ENCODE data around the gene PDF. TPM values are rescaled to one million over a fixed set of nuclear protein-coding genes. Genes with fewer than 3 reads are reported as not detected.
A peak's percentile ranks its signal among the peaks of the same experiment; 100 is the strongest.

The PDF gene
- total and polyA plus RNA-seq, 2 of the 13 experiments (the other 11 are each of a cell fraction or from before 2014, with no cell fraction given): 12.4 to 48.8 TPM

DNA sequence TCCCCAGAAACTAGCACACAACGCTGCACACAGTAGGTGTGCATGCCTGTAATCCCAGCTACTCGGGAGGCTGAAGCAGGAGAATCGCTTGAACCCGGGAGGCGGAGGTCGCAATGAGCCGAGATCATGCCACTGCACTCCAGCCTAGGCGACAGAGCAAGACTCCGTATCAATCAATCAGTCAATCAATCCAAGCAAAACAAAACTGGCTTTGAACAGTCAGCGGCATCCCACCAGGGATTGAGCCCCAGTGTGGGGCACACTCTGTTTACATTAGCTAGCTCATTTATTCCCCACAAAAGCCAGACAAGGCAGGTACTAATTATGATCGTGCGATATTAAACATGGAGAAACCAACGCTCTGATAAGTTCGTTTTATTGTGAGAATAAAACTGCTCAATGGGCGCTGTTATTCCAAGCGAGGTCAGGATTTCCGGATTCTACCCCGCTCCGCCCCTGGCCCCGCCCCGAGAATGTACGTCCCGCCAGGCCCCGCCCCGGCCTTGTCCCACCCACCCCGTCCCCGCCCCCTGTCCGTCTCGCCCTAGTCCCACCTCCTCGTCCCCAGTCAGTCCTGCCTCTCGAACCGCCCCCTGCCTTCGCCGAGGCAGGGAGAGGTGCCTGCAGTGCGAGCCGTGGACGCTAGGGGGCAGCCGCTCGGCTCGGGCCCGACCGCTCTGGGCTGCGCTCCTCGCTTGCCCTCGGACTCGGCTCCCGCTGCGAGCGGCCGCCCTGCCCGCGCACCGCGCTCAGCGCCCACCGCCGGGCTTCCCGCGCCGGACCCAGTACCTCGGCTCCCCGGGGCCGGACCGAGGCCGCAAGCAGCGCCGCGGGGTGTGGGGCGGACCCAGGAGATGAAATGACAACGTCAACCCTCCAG, 19.5 kb downstream of the PDF start, which contains the start of gene VPS4A (continued):
- TF ChIP-seq FOXA1 (IDR thresholded peaks at IDR 0.05): no peak
- peak; percentile 40 for TF ChIP-seq FOXA1 (CRISPR knock-in tag; IDR thresholded peaks at IDR 0.05)
- TF ChIP-seq, protein P1, sequence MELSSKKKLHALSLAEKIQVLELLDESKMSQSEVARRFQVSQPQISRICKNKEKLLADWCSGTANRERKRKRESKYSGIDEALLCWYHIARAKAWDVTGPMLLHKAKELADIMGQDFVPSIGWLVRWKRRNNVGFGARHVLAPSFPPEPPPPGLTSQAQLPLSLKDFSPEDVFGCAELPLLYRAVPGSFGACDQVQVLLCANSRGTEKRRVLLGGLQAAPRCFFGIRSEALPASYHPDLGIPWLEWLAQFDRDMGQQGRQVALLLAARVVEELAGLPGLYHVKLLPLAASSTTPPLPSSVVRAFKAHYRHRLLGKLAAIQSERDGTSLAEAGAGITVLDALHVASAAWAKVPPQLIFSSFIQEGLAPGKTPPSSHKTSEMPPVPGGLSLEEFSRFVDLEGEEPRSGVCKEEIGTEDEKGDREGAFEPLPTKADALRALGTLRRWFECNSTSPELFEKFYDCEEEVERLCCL (CRISPR knock-in tag; IDR thresholded peaks at IDR 0.05; ENCODE audit: borderline replicate concordance): no peak
- TF ChIP-seq ZSCAN21 (CRISPR knock-in tag; IDR thresholded peaks at IDR 0.05; ENCODE audit: borderline replicate concordance): peak; percentile 89
- TF ChIP-seq ZNF709 (CRISPR knock-in tag; IDR thresholded peaks at IDR 0.05): no peak
- peak; percentile 86; the same call in 1 of the 2 replicates for TF ChIP-seq ZNF713 (CRISPR knock-in tag; IDR thresholded peaks at IDR 0.05)
- peak; percentile 47; the same call in 1 of the 2 replicates for TF ChIP-seq TOPORS (CRISPR knock-in tag; IDR thresholded peaks at IDR 0.05)
- TF ChIP-seq ZNF547 (CRISPR knock-in tag; IDR thresholded peaks at IDR 0.05): peak; percentile 79
- TF ChIP-seq TCF7 (IDR thresholded peaks at IDR 0.05; ENCODE audit: low read depth): no peak
- no peak for TF ChIP-seq U2AF2 (IDR thresholded peaks at IDR 0.05; ENCODE audit: low read depth, low read length)
- TF ChIP-seq ZNF24 (IDR thresholded peaks at IDR 0.05): peak; percentile 78
- TF ChIP-seq NR2F6 (IDR thresholded peaks at IDR 0.05): no peak
- TF ChIP-seq NR2F6 (CRISPR knock-in tag; IDR thresholded peaks at IDR 0.05): peak; percentile 57; the same call in 1 of the 2 replicates
- TF ChIP-seq, protein P2, sequence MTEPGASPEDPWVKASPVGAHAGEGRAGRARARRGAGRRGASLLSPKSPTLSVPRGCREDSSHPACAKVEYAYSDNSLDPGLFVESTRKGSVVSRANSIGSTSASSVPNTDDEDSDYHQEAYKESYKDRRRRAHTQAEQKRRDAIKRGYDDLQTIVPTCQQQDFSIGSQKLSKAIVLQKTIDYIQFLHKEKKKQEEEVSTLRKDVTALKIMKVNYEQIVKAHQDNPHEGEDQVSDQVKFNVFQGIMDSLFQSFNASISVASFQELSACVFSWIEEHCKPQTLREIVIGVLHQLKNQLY (CRISPR knock-in tag; IDR thresholded peaks at IDR 0.05): no peak
- TF ChIP-seq, protein P3, sequence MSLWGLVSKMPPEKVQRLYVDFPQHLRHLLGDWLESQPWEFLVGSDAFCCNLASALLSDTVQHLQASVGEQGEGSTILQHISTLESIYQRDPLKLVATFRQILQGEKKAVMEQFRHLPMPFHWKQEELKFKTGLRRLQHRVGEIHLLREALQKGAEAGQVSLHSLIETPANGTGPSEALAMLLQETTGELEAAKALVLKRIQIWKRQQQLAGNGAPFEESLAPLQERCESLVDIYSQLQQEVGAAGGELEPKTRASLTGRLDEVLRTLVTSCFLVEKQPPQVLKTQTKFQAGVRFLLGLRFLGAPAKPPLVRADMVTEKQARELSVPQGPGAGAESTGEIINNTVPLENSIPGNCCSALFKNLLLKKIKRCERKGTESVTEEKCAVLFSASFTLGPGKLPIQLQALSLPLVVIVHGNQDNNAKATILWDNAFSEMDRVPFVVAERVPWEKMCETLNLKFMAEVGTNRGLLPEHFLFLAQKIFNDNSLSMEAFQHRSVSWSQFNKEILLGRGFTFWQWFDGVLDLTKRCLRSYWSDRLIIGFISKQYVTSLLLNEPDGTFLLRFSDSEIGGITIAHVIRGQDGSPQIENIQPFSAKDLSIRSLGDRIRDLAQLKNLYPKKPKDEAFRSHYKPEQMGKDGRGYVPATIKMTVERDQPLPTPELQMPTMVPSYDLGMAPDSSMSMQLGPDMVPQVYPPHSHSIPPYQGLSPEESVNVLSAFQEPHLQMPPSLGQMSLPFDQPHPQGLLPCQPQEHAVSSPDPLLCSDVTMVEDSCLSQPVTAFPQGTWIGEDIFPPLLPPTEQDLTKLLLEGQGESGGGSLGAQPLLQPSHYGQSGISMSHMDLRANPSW (CRISPR knock-in tag; IDR thresholded peaks at IDR 0.05; ENCODE audit: borderline replicate concordance): no peak
- TF ChIP-seq, protein P4, sequence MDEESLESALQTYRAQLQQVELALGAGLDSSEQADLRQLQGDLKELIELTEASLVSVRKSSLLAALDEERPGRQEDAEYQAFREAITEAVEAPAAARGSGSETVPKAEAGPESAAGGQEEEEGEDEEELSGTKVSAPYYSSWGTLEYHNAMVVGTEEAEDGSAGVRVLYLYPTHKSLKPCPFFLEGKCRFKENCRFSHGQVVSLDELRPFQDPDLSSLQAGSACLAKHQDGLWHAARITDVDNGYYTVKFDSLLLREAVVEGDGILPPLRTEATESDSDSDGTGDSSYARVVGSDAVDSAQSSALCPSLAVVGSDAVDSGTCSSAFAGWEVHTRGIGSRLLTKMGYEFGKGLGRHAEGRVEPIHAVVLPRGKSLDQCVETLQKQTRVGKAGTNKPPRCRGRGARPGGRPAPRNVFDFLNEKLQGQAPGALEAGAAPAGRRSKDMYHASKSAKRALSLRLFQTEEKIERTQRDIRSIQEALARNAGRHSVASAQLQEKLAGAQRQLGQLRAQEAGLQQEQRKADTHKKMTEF (CRISPR knock-in tag; IDR thresholded peaks at IDR 0.05): peak; percentile 54
- TF ChIP-seq ZNF772 (CRISPR knock-in tag; IDR thresholded peaks at IDR 0.05): peak; percentile 44; the same call in 1 of the 2 replicates
- TF ChIP-seq ZNF839 (CRISPR knock-in tag; IDR thresholded peaks at IDR 0.05; ENCODE audit: borderline replicate concordance): 0 out of 2 replicates have a peak, but pooled peaks have one; percentile 19
- peak; percentile 31 for TF ChIP-seq HDAC2 (CRISPR knock-in tag; IDR thresholded peaks at IDR 0.05)
- TF ChIP-seq, protein P5, sequence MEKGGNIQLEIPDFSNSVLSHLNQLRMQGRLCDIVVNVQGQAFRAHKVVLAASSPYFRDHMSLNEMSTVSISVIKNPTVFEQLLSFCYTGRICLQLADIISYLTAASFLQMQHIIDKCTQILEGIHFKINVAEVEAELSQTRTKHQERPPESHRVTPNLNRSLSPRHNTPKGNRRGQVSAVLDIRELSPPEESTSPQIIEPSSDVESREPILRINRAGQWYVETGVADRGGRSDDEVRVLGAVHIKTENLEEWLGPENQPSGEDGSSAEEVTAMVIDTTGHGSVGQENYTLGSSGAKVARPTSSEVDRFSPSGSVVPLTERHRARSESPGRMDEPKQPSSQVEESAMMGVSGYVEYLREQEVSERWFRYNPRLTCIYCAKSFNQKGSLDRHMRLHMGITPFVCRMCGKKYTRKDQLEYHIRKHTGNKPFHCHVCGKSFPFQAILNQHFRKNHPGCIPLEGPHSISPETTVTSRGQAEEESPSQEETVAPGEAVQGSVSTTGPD (CRISPR knock-in tag; IDR thresholded peaks at IDR 0.05): no peak
- TF ChIP-seq ZNF354B (CRISPR knock-in tag; IDR thresholded peaks at IDR 0.05): 0 out of 2 replicates have a peak, but pooled peaks have one; percentile 2
